Stimulated activated CD8-positive, alpha-beta memory T cell treated with anti-CD3 and anti-CD28 coated beads, Interleukin-7, amount 100 ng/mL, for 4 hours (primary cell): ENCODE data around the gene PLA2G4C.

Experiments
- DNase-seq, 2 donors: peaks; one replicate each; pipeline ENCODE4 v3.0.0-alpha.2; 2020; ENCODE audit warnings: low read depth in 2 of 2

Gene PLA2G4C

DNA sequence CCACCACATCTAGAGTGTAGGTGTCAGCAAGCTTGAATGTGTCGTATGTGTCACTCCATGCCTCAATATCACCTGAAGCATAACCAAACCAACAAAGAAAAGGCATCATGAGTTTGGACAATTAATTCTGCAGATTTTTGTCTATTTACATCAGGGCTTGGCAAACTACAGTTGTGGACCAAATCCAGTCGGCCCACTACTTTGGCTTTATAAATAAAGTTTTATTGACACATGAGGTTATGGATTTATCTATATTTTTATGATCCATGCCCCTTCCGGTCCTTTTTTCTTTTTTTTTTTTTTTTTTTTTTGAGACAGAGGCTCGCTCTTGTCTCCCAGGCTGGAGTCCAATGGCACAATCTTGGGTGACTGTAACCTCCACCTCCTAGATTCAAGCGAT, 57.5 kb downstream of the PLA2G4C start:
- DNase-seq: no peak

DNA sequence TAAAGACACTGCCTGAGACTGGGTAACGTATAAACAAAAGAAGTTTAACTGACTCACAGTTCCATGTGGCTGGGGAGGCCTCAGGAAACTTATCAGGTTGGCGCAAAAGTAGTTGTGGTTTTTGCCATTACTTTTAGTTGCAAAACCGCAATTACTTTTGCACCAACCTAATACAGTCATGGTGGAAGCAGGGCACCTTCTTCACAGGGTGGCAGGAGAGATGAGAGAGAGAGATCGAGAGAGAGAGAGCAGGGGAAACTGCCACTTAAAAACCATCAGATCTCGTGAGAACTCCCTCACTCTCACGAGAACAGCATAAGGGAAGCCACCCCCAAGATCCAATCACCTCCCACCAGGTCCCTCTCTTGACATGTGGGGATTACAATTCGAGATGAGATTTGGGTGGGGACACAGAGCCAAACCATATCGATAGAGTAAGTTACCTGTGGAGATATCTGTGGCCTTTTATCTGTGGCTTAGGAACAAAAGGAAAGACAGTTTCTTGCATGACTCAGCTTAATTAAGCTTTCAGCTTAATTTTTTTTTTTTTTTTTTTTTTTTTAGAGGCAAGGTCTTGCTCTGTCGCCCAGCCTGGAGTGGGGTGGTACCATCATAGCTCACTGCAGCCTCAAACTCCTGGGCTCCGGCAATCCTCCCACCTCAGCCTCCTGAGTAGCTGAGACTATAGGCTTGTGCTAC, 59.1 kb downstream of the PLA2G4C start:
- no peak for DNase-seq

DNA sequence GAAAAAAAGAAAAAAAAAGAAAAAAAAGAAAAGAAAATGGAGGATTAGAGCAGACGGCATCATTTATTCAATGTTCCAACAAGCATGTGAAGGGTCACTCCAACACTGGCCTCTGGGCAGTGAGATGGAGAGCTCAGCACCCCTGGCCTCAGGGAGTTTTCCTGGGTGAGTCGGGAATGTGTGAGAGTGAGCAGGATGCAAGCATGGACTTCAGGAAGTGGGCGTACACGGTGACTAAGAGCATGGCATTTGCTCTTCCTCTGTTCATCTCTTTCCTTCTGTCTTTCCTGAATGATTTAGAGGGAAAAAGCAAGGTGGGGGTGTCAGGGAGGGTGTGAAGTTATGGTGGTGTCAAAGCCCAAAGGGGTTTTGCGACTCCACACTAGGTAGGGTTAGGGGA, 66.1 kb downstream of the PLA2G4C start:
- no peak for DNase-seq

DNA sequence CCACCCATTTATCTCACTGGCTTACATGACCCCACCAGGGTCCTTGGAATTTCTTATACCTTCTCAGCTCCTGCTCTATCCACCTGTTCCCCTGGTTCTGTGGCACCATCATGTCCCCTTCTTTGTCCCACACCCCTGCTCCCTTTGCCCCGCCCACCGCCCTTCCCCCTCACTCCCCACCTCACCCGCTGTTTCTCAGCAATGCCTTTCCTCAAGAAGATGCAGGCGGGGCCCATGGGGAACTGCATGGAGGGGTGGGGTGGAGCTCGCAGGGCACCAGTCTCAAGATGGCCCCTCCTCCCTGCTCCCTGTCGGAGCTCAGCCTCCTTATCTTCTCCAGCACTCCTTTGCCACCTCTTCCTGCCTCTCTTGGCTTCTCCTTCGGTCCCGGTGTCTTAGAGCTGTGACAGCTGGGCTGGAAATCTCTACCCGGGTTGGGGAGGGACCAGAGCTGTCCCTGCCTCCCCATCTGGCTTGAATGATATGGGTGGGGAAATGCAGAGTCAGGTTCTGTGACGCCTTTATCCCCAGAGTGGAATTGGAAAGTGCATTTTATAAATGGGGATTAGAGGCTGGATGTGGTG, 66.8 kb downstream of the PLA2G4C start, which contains the start of gene CABP5:
TSS of gene CABP5 (minus strand) at position 405 of the 584 bp plus-strand sequence. CDS start at position 248, 157 bp downstream.
- no peak for DNase-seq

DNA sequence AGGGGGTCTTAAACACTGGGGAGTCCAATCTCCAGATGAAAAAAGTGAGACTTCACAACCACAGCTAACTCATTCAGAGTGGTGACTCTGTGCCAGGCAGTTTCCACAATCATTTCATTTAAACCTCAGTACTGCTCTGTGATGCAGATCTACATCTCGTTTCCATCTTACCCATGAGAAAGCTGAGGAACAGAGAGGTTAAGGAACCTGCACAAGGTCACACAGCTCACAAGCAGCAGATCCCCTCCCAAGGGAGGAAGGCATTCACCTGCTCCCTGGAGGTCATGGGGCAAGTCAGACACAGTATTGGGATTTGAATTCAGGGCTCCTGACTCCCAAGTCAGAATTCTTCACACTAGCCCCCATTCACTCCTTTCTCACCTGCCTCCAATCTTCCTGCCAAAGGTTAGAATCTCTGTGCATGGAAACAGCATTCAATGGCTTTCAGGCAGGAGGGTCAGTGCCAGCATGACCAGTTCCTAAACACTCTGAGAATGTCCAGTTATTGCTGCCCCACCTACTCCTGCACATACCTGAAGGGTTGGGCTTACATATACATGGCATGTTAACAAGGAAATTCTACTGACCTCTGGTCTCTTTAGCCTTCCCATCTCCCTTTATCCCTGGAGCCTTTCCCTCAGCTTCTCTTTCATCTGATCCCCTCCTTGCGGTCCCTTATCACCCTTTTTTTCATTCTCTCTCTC, 68.6 kb downstream of the PLA2G4C start:
- DNase-seq: no peak

DNA sequence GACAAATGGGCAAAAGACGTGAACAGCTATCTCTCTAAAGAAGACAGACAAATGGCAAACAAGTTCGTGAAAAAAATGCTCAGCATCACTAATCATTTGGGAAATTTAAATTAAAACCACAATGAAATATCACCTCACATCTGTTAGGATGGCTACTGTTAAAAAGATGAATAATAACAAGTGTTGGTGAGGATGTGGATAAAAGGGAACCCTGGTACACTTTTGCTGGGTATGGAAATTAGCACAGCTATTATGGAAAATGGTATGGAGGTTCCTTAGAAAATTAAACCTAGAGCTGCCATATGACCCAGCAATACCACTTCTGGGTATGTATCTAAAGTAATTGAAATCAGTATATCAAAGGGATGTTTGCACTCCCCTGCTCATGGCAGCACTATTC, 73.9 kb downstream of the PLA2G4C start:
- no peak for DNase-seq

DNA sequence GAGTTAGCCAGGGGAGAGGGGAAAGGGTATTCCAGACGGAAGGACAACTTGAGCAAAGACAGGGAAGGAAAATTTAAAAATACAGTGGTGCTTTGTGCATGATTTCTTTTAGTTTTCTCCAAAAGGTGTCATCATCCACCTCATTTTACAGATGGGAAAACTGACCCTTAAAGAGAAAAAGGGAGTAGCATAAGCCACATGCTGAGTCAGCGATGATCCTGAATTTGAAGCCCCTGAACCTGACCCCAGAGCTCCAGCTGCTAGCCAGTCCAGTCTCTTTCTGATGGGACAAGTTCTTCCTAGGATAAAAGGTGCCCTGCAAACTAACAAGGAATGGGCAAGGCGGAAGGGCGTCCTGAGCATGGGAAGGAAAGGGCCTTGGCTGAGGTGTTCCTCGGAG, 77.0 kb downstream of the PLA2G4C start:
- no peak for DNase-seq

DNA sequence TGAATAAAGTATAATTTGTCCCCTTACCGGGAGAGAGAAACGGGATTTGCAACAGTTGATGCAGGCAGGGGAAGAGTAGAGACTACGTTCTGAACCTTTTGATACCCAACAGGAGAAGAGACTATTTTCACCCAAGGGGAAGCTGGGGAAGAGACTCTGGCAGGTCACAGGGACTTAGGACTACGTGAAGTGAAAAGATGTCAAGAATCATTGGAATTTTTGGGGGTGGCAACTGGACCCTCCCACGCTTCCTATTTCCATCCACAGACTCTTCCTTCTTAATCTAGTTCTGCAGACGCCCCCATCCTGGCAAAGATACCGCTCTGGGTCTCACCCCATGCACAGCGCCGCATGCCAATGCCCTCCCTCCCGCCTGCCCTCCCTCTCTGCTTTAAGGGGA, 80.5 kb downstream of the PLA2G4C start:
- no peak for DNase-seq

DNA sequence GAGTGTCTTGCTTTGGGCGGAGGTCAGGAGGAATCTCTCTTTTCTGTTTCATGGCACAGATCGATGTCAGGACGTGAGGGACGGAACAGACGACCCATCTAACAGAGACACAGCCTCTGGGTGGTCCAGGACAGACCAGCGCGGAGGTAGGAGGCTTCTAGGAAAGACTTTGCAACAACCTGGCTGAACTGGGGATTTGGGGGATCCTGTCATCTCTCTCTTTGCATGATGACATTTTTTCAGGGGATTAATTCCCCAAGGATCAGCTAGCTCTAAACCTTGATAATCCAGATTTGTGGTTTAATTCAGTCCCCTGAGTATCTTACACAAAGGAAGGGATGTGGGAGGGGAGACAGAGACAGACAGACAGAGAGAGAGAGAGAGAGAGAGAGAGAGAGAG, 81.2 kb downstream of the PLA2G4C start:
- DNase-seq: no peak

DNA sequence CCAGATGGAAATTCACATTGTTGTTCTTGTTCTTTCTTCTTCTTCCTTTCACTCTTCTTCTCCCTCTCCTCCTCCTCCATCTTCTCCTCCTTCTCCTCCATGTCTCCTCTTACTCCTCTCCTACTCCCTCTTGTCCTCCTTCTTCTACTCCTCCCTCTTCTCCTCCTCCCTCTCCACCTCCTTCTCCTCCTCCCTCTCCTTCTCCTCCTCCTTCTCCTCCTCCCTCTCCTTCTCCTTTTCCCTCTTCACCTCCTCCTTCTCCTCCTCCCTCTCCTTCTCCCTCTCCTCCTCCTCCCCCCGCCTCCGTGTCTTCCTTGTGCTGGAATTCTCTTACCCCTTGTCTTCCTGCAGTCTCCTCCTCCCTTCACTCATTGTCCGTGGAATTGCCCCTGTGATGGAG, 85.1 kb downstream of the PLA2G4C start:
- no peak for DNase-seq

DNA sequence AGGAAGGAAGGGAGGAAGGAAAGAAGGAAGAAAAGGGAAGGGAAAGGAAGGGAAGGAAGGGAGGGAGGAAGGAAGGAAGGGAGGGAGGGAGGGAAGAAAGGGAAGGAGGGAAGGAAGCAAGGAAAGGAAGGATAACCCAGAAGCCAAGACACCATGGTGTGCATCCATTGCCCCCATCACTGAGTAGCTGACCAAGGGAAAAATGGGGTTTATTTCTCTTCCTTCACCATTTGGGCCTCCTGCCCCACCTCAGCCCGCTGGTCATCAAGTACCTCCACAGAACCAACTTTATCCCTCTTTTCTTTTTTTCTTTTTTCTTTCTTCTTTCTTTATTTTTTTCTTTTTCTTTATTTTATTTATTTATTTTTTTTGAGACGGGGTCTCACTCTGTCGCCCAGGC, 87.1 kb downstream of the PLA2G4C start:
- no peak for DNase-seq

DNA sequence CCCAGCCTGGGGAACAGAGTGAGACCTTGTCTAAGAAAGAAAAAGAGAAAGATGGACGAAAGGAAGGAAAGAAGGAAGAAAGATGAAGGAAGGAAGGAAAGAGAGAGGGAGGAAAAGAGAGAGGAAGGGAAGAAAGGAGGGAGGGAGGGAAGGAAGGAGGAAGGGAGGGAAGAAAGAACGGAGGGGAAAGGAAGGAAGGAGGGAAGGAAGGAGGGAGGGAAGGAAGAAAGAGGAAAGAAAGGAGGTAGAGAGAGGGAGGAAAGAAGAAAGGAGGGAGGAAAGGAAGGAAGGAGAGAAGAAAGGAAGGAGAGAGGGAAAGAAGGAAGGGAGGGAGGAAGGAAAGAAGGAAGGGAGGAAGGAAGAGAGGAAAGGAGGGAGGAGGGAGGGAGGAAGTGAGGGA, 87.6 kb downstream of the PLA2G4C start:
- DNase-seq: no peak

DNA sequence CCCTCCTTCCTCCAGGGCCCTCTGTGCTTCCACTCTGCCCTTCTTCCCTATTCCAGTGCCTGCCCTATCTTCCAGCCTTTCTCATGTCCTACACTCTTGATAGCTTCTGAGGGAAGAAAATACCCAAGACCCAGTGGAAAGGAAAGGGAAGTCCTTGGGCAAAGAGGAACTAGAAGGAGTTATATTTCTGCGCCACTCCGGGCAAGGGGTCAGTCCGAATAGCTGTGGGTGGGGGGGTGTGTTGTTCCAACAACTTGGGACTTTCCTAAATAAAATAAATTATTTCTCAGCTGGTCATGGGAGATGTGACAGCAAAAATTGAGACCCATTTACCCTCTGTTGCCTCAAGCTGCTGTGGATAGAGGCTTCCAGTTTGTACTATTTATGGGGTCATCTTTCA, 89.9 kb downstream of the PLA2G4C start:
- DNase-seq: no peak

DNA sequence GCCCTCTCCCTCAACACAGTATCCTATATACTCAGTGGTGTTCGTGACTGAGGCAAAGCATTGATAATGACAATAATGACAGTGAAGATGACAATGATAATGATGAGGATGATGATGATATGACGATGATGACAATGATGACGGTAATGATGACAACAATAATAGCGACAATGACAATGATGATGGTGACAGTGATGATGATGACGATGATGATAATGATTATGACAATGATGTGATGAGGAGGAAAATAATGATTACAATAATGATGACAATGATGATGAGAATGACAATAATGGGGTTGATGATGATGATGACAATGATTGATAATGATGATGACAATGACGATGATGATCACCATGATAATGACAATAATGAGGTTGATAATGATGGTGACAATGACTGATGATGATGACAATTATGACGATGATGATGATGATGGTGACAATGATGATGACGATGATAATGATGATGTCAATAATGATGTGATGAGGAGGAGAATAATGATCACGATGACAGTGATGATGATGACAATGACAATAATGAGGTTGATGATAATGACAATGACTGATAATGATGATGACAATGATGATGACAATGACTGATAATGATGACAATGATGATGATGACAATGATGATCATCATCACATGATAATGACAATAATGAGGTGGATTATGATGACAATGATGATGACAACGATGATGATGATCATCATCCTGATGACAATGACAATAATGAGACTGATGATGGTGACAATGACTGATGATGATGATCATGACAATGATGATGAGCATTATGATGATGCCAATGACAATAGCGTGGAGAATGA, 99.5 kb downstream of the PLA2G4C start:
- no peak for DNase-seq

DNA sequence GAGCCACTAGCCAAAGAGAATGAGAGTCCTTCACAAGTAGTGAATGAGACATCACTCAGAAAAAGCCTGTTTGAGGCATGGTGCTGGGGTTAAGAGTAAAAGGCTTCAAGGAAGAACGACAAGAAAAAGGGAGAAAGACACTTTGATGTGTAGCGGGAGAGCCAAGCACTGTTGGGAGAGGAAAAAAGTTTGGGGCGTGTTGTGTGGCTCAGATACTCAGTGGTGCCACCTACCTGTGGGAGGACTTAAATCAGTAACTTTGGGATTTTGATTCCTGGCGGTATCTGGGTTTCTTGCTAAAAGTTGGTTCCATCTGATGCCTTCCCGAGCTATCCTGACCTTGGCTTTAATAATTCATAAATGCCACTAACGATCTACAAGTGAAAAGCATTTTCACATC, 103.9 kb downstream of the PLA2G4C start:
- no peak for DNase-seq

DNA sequence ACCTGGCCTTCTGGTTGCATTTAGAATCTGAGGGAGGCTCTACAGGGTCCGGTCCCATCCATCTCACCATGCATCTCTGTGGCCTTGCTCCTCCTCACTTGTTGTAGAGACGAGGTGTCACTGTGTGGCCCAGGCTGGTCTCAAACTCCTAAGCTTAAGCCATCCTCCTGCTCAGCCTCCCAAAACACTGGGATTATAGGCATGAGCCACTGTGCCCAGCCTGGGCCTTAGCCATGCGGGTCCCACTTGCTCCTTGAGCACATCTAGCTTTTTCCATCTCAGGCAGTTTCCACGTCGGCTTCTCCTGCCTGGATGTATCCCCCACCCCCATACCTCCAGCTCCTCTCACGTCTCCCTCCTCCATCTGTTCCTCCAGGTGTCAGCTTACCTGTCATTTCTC, 106.4 kb downstream of the PLA2G4C start:
- DNase-seq: no peak

DNA sequence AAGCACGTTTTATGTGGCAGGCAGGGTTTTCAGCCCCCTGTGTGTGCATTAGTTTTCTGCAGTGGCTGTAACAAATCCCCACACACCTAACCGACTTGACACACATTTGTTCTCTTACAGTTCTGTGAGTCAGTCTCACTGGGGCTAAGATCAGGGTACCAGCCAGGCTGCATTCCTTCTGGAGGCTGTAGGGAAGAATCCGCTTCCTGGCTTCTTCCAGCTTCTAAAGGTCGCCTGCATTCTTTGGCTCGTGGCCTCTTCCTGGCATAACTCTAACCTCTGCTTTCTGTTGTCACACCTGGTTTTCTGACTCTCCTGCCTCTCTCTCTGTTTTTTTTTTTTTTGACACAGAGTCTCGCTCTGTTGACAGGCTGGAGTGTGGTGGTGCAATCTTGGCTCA, 109.8 kb downstream of the PLA2G4C start:
- DNase-seq: no peak

DNA sequence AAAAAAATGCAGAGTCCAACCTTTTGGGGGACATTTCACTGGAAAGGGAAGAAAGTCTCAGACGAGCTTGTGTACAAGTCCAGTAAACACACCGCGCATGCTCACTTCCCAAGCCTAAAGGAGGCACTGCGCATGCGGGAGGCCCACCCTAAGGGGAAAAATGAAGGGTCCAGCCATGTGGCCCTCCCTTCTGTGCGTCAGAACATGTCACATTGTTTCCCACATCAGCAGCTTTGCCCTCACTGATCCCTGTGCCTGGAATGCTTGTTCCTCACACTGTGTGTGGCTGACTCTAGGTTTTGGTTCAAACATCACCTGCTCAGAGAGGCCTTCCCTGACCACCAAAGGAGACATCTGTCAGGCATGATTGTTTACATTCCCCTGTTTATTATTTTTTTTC, 111.8 kb downstream of the PLA2G4C start:
- DNase-seq: no peak
